AG10803 (cell line): ENCODE data around the gene TERB1.

ENCODE experiments used
- DNase-seq: peaks from one replicate; pipeline ENCODE4 v3.0.0; 2010; ENCODE audit warnings: low read depth
- H3K4me3 ChIP-seq: 2 replicates; pipeline ENCODE4 v1.5.1; 2011; ENCODE audit warnings: mild to moderate bottlenecking, low read length, control low read depth
- TF ChIP-seq, protein P1 (sequence below): conservative IDR thresholded peaks from 2 replicates; pipeline ENCODE4 v1.5.1; 2011; ENCODE audit warnings: mild to moderate bottlenecking, low read length, control low read depth, inconsistent platforms

TERB1 gene

GRCh38 chr16:66719246-66719645 is 82.1 kb downstream of the TERB1 start:
- H3K4me3 ChIP-seq = no peak overlapping the region
- TF ChIP-seq, protein P1, sequence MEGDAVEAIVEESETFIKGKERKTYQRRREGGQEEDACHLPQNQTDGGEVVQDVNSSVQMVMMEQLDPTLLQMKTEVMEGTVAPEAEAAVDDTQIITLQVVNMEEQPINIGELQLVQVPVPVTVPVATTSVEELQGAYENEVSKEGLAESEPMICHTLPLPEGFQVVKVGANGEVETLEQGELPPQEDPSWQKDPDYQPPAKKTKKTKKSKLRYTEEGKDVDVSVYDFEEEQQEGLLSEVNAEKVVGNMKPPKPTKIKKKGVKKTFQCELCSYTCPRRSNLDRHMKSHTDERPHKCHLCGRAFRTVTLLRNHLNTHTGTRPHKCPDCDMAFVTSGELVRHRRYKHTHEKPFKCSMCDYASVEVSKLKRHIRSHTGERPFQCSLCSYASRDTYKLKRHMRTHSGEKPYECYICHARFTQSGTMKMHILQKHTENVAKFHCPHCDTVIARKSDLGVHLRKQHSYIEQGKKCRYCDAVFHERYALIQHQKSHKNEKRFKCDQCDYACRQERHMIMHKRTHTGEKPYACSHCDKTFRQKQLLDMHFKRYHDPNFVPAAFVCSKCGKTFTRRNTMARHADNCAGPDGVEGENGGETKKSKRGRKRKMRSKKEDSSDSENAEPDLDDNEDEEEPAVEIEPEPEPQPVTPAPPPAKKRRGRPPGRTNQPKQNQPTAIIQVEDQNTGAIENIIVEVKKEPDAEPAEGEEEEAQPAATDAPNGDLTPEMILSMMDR = no peak
- no peak for DNase-seq

DNA sequence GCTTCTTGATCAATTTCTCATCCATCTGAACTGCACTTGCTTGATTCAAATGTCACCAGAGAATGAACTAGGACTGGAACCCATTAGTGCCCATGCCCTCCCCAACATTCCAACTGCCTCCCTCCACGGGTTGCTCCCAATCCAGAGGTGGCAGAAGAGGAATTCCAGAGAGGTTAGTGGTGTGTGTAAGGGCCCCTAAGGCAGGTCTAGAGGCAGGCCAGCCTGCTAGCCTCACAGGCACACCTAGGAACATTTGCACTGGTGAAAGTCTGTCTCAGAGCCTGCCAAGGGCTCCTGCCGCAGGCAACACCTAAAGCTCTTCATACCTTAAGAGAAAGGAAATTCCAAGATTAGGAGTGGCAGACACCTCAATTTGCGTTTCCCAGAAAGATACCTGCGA is 83.6 kb downstream of the TERB1 start:
- no peak for DNase-seq
- no peak overlapping the region for H3K4me3 ChIP-seq
- TF ChIP-seq, protein P1 = no peak

DNA sequence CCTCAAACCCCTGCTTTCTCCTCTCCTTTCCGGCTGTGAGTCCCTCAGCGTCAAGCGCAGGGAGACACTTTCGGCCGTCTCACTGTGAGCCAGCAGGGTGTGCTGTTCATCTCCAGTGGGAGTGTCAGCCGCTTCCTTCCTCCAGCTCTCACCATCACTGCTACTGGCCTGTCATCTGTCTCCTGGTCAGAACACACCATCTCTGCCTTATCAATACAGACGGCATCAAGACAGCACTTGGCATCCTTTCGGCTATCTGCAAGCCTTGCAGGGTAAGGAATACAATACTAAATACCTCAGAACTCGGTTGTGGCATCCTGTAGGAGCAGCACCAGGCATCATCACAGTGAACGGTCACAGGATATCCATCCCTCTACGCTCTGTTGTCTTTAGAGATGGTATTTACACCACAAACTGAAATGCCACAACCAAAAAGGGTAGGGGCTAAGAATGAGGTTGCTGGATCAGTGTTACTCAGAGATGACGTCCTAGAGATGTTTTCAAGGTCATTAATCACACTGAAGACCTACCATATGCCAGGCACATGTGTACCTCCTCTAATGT is 84.2 kb downstream of the TERB1 start:
- TF ChIP-seq, protein P1 = peak; percentile 90
- no peak overlapping the region for H3K4me3 ChIP-seq
- DNase-seq = peak; percentile 88

GRCh38 chr16:66714654-66715307 is 86.6 kb downstream of the TERB1 start:
- TF ChIP-seq, protein P1 = no peak
- peak; percentile 34 for DNase-seq
- H3K4me3 ChIP-seq = no peak overlapping the region

DNA sequence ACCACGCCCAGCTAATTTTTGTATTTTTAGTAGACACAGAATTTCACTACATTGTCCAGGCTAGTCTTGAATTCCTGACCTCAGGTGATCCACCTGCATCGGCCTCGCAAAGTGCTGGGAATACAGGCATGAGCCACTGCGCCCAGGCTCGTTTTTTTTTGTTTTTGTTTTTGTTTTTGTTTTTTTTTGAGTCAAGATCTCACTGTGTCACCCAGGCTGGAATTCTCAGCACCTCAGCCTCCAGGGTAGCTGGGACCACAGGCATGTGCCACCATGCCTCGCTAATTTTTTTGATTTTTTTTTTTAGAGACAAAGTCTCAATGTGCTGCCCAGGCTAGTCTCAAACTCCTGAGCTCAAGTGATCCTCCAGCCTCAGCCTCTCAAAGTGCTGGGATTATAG is 87.3 kb downstream of the TERB1 start:
- no peak for DNase-seq
- TF ChIP-seq, protein P1 = no peak
- H3K4me3 ChIP-seq = no peak overlapping the region

DNA sequence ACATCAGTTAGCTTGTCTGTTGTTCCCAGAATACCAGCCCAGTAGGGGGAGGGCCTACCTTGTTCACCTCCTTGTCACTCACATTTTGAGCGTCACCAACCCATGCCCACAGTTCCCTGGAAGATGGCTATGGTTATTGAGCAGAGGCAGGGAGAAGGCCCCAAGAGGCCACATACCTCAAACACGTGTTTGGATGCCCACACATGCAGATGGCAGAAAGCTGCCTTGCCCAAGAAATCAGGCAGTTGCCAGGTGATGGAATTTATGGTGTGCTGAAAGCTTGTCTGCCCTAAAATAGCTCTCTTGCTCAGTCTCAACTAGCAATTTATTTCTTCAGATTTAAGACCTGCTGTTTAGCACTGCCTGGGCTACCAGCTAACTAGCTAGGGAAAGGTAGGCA is 88.3 kb downstream of the TERB1 start:
- peak; percentile 54 for DNase-seq
- TF ChIP-seq, protein P1 = no peak

DNA sequence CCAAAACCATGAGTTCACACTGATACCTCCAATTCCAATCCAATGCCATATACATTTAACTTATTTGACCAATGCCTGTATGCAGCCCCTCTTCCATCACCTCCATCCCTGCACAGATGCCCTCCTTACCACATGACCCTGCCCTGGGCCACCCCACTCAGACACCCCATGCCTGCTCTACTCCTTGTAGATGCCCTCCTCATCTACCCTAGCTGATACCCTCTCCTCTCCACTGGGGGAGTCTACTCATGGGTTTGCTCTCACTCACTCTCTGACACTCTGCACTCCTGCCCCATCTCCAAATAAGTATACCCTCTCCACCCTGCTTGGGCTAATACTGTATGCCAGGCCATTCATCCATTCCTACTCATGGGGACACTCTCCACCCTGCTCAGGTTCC is 88.9 kb downstream of the TERB1 start:
- TF ChIP-seq, protein P1 = no peak
- no peak for DNase-seq
- H3K4me3 ChIP-seq = no peak overlapping the region

More for the DNA sequence above, 88.3 kb downstream of the TERB1 start:
- H3K4me3 ChIP-seq = no peak overlapping the region
